A549 (cell line): ENCODE measurements around the gene OR6N1.

Experiments used
- BHLHE40 ChIP-seq: IDR thresholded peaks from 2 replicates; pipeline ENCODE4 v1.6.1; 2012; ENCODE audit warnings: low read depth, low read length, inconsistent platforms
- CBX8 ChIP-seq: fragments of 200-600 bp; sonication (generic); IDR thresholded peaks from 2 replicates; pipeline ENCODE4 v1.6.1; 2016
- CEBPB ChIP-seq, 2 experiments: fragments of >200 bp in 1 of 2; sonication (Bioruptor Twin) in 1 of 2; formaldehyde crosslinking in 1 of 2; IDR thresholded peaks; 2 replicates each; pipeline ENCODE4 v1.6.1; 2012 to 2016
- CTCF ChIP-seq: fragments of >200 bp; sonication (Bioruptor Twin); formaldehyde crosslinking; IDR thresholded peaks from 3 replicates; pipeline ENCODE4 v1.5.1; 2016
- EP300 ChIP-seq, 2 experiments: fragments of >200 bp; sonication (Bioruptor Twin); formaldehyde crosslinking; IDR thresholded peaks; 2 replicates in 1 of 2; 3 replicates in 1 of 2; pipeline ENCODE4 v1.6.1; 2016 to 2017
- JUN ChIP-seq, 2 experiments: fragments of >200 bp; sonication (Bioruptor Twin); formaldehyde crosslinking; IDR thresholded peaks; 2 replicates in 1 of 2; 3 replicates in 1 of 2; pipeline ENCODE4 v1.6.1; 2016 to 2017
- MAX ChIP-seq: IDR thresholded peaks from 2 replicates; pipeline ENCODE4 v1.6.1; 2012
- PHF8 ChIP-seq: fragments of 200-600 bp; sonication (generic); IDR thresholded peaks from 2 replicates; pipeline ENCODE4 v1.6.1; 2016; ENCODE audit warnings: low read depth, mild to moderate bottlenecking, antibody characterized with exemption, moderate library complexity, borderline replicate concordance
- RFX5 ChIP-seq: fragments of 450-650 bp; IDR thresholded peaks from 2 replicates; pipeline ENCODE4 v1.7.1; 2014; ENCODE audit warnings: antibody characterized with exemption, mild to moderate bottlenecking, moderate library complexity

- no peak for TF ChIP-seq CTCF
- no peak for TF ChIP-seq BHLHE40
- no peak for TF ChIP-seq EP300 (IDR thresholded peaks at IDR 0.05)
- no peak for TF ChIP-seq JUN (IDR thresholded peaks at IDR 0.05)
- no peak for TF ChIP-seq MAX
- TF ChIP-seq RFX5 = no peak
- no peak for TF ChIP-seq PHF8
- no peak for TF ChIP-seq CBX8
- no peak for TF ChIP-seq CEBPB (IDR thresholded peaks at IDR 0.05)
Measured at GRCh38 chr1:158793604-158794003, 21.6 kb upstream of the OR6N1 start.
